Left renal pelvis (tissue), 4 donors: ENCODE measurements around the gene TBC1D32. TPM values are rescaled to one million over a fixed set of nuclear protein-coding genes. Genes with fewer than 3 reads are reported as not detected.

Source experiments
- DNase-seq, 4 donors: peaks; one replicate each; pipeline ENCODE4 v3.0.0-alpha.2; 2013; ENCODE audit warnings: low read depth in 4 of 4, low spot score in 3 of 4
- polyA plus RNA-seq, 4 donors: library from polyadenylated mRNA; unstranded; fragments of 120-200 nt; gene quantifications; one replicate each; pipeline ENCODE4 v1.2.1, GENCODE V29; 2013; ENCODE audit not compliant: insufficient read length in 4 of 4

Gene TBC1D32
- polyA plus RNA-seq, 4 donors: 15.0 to 18.1 (median 16.2) TPM

GRCh38 chr6:121032268-121033006 lies 301.8 kb downstream of the TBC1D32 start:
- no peak for DNase-seq

Other genes starting within 250 kb of the TBC1D32 start
- 100 to 1,000 TPM in 1 of 4 donors, 10 to 100 TPM in 3; 51.8 to 279 (median 76.3) TPM for gene GJA1, start 101.2 kb upstream of the TBC1D32 start, polyA plus RNA-seq